Measurements from ENCODE around the gene SEMA4F. TPM values are rescaled to one million over a fixed set of nuclear protein-coding genes. Genes with fewer than 3 reads are reported as not detected.

The SEMA4F gene
- total RNA-seq, 1 experiment from 2014 or later = 6.6 TPM

DNA sequence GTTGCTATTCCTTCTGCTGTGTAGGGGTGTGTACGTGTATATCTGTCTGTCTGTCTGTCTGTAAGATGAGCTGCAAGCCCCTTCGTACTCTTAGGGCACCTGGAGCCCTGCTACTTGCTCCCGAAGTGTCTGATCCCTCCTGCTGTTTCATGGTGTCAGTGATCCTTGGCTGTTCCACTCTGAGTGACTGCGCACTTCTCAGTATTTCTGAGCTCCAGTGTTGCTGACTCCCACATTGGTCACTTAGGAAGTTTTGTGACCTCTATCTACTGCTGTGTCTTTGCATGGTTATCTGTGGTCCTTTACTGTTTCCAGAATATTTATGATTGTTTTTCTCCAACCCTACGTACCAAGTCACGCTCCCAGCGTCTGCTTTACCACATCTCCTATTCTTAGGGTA, 16.2 kb downstream of the SEMA4F start:
- Histone ChIP-seq H3K79me2 (ENCODE audit: insufficient read depth, low read length) (no peaks in the 10 kb centered on the region), H3K23me2 (ENCODE audit: insufficient read length, low read depth, low read length, poor library complexity, severe bottlenecking) (no peaks in the 10 kb centered on the region), H2BK20ac (ENCODE audit: low read depth, low read length, poor library complexity, severe bottlenecking) (no peak overlapping the region), H4K20me1 (ENCODE audit: control insufficient read depth, insufficient read depth, insufficient read length) (no peaks in the 10 kb centered on the region), H2AFZ (ENCODE audit: low read length) (no peak overlapping the region), H4K5ac (ENCODE audit: insufficient read length, low read depth, low read length) (no peak overlapping the region), H2BK120ac (ENCODE audit: low read depth, low read length, poor library complexity, severe bottlenecking) (no peak overlapping the region), H3K79me1 (ENCODE audit: insufficient read depth, low read depth, low read length, poor library complexity, severe bottlenecking) (no peaks in the 10 kb centered on the region), H2AK5ac (ENCODE audit: insufficient read length, low read length) (no peak overlapping the region), H2BK5ac (ENCODE audit: insufficient read length, low read length) (no peak overlapping the region), H3K56ac (ENCODE audit: insufficient read length, low read depth, low read length) (no peak overlapping the region), H3K23ac (ENCODE audit: insufficient read length, low read depth, low read length) (no peak overlapping the region), H3K27ac (ENCODE audit: insufficient read length, low read depth, low read length) (no peak overlapping the region), H3T11ph (ENCODE audit: low read length) (no peak overlapping the region), H3K27me3 (ENCODE audit: insufficient read depth, low read length) (no peaks in the 10 kb centered on the region), H3K18ac (ENCODE audit: insufficient read length, low read depth, low read length) (no peak overlapping the region), H3K4me2 (ENCODE audit: insufficient read depth, insufficient read length, low read length) (no peak overlapping the region), H4K91ac (ENCODE audit: insufficient read length, low read depth, low read length) (no peak overlapping the region), H3K14ac (ENCODE audit: insufficient read depth, low read length) (no peak overlapping the region), H2BK15ac (ENCODE audit: low read depth, low read length) (no peak overlapping the region), H3K4me1 (ENCODE audit: insufficient read depth, low read length) (no peaks in the 10 kb centered on the region), H3K4ac (ENCODE audit: low read depth, low read length) (no peak overlapping the region), H3K9ac (ENCODE audit: extremely low read depth, insufficient read length, low read length) (no peak overlapping the region), H3K9me3 (ENCODE audit: control insufficient read depth, low read depth, low read length) (no peaks in the 10 kb centered on the region), H4K8ac (replicated peaks; ENCODE audit: insufficient read length, low read depth, low read length) (no peak overlapping the region), H2BK12ac (ENCODE audit: insufficient read length, low read depth, low read length) (no peak overlapping the region)
- H3K4me1 Mint-ChIP-seq = no peaks in the 10 kb centered on the region
- no peak for DNase-seq
- no peak overlapping the region; a peak in 1 of 7 replicates for H3K27ac Mint-ChIP-seq
- H3K27me3 Mint-ChIP-seq (ENCODE audit: low read depth) = no peaks in the 10 kb centered on the region
- no peaks in the 10 kb centered on the region for H3K9me3 Mint-ChIP-seq
- no peak overlapping the region for H3K4me3 Mint-ChIP-seq
- WGBS (ENCODE audit: extremely low coverage, insufficient read length, low lambda C conversion rate) = no CpG with 5 or more reads among the region's 7 CpGs
- TF ChIP-seq, protein P1, sequence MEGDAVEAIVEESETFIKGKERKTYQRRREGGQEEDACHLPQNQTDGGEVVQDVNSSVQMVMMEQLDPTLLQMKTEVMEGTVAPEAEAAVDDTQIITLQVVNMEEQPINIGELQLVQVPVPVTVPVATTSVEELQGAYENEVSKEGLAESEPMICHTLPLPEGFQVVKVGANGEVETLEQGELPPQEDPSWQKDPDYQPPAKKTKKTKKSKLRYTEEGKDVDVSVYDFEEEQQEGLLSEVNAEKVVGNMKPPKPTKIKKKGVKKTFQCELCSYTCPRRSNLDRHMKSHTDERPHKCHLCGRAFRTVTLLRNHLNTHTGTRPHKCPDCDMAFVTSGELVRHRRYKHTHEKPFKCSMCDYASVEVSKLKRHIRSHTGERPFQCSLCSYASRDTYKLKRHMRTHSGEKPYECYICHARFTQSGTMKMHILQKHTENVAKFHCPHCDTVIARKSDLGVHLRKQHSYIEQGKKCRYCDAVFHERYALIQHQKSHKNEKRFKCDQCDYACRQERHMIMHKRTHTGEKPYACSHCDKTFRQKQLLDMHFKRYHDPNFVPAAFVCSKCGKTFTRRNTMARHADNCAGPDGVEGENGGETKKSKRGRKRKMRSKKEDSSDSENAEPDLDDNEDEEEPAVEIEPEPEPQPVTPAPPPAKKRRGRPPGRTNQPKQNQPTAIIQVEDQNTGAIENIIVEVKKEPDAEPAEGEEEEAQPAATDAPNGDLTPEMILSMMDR (conservative IDR thresholded peaks at IDR 0.05) = no peak
- H3K36me3 Mint-ChIP-seq (ENCODE audit: insufficient read depth in 1 of 3, low read depth in 3 of 3) = no peaks in the 10 kb centered on the region; a peak in 1 of 7 replicates

Measured in H9 (cell line).